GM10248 (cell line): ENCODE measurements around the gene POLE.

Source experiments
- CTCF ChIA-PET: fragments of 300-600 bp; sonication (Branson Sonifier 250); formaldehyde crosslinking; extraction: SDS; loops from one replicate; lab custom pipeline; 2021; ENCODE audit warnings: antibody characterized with exemption; lab: Yijun Ruan, JAX
- POLR2A ChIA-PET: fragments of 350-650 bp; sonication (Branson Sonifier 250); formaldehyde crosslinking; extraction: SDS; loops from one replicate; lab custom pipeline; 2020; ENCODE audit warnings: antibody characterized with exemption; lab: Yijun Ruan, JAX
- DNase-seq: peaks from one replicate; pipeline ENCODE4 v3.0.0; 2012; ENCODE audit errors: extremely low spot score
- CTCF ChIP-seq: IDR thresholded peaks from 2 replicates; pipeline ENCODE4 v1.5.1; 2012; ENCODE audit warnings: mild to moderate bottlenecking, low read depth; ENCODE audit errors: extremely low read depth, missing control alignments, control extremely low read depth

POLE gene

GRCh38 chr12:132730353-132730752, 43.2 kb upstream of the POLE start:
- POLR2A ChIA-PET, result interaction anchor here (0.5 kb wide), 1 partner anchor 19 kb away, joined by 3 read pairs; no protein-coding TSS in a partner anchor
- no peak for TF ChIP-seq CTCF
- no peak for DNase-seq
- CTCF ChIA-PET, result no interaction called here

GRCh38 chr12:132729541-132730320, 42.6 kb upstream of the POLE start:
- no peak for DNase-seq
- ChIA-PET POLR2A (interaction anchor here (0.5 to 0.6 kb wide), 2 partner anchors 19 to 43 kb away, joined by 3 to 6 read pairs; no protein-coding TSS in a partner anchor), CTCF (interaction anchor here (1.5 kb wide), 1 partner anchor 8 kb away, joined by 4 read pairs; no protein-coding TSS in a partner anchor)
- no peak for TF ChIP-seq CTCF

GRCh38 chr12:132728502-132728901, 41.4 kb upstream of the POLE start:
- POLR2A ChIA-PET, result no interaction called here
- TF ChIP-seq CTCF, result no peak
- no peak for DNase-seq
- CTCF ChIA-PET, result interaction anchor here (1.1 to 1.5 kb wide), 2 partner anchors 9 to 15 kb away, joined by 4 read pairs; no protein-coding TSS in a partner anchor

GRCh38 chr12:132727091-132727794, 40.1 kb upstream of the POLE start:
- CTCF ChIA-PET, result interaction anchor here (1.1 kb wide), 1 partner anchor 14 kb away, joined by 4 read pairs; no protein-coding TSS in a partner anchor
- DNase-seq, result no peak
- POLR2A ChIA-PET, result no interaction called here
- no peak for TF ChIP-seq CTCF

GRCh38 chr12:132726386-132726785, 39.2 kb upstream of the POLE start:
- ChIA-PET POLR2A (no interaction called here), CTCF (no interaction called here)
- TF ChIP-seq CTCF, result no peak
- DNase-seq, result no peak

- TF ChIP-seq CTCF, result no peak
- POLR2A ChIA-PET, result no interaction called here
- DNase-seq, result no peak
- CTCF ChIA-PET, result no interaction called here
Observed at GRCh38 chr12:132724506-132725241, 37.5 kb upstream of the POLE start.
